GM18870 (cell line): ENCODE measurements around the gene IFI16.

ENCODE experiments used
- ATAC-seq: cut with Tn5 transposase; IDR thresholded peaks from one replicate; pipeline ENCODE4 v1.9.1; 2021; ENCODE audit warnings: moderate library complexity; ENCODE audit not compliant: unreplicated experiment

IFI16 gene

DNA sequence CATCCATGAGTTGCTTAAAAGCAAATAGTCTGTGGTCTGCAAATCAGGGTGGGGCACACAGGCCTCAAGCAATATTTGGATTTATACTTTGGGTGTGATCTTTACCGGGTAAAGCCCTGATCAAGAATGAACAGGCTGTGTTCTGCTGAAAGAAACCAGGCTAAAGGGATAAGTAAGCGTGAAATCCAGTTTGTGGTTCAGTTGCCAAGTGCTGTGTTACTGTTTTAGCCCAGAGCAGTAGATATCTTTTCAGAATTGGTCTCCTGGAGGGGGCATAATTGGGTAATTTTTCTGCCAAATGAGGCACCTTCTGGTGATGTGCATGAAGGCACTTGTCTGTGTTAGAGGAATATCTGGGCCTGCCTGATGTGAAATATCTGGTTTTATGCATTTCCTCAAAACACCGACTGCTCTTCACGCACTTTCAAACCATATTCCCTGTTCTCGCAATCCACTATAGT lies 45.5 kb downstream of the IFI16 start:
- no peak for ATAC-seq

DNA sequence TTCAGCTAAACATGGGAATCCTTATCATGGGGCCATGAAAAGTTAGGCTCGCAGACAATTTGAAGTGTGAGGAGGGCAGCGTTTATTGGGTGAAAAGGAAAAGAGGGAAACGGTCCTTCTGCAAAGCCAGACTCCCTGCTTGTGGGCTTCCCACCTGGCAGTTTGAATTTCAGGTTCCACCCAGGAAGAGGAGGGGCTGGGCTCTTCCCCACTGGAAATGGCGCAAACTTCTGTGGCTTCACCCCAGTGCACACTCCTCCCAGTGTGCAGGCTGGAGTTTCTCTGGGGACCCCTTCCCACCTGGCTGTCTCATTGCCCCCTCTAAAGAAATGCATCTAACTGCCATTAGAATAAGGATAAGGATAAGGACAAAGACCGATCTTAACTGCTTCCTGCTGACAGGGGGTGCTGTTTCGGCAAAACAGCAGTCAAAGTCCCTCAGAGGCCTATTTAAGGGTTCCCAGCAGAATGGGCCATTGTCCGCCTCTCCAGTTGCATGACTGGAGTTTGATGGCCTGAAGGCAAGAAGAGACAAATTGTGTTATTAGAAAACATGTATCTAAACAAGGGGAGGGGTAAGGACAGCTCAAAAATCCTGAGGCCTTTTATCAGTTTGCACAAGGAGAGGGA lies 46.5 kb downstream of the IFI16 start:
- no peak for ATAC-seq

DNA sequence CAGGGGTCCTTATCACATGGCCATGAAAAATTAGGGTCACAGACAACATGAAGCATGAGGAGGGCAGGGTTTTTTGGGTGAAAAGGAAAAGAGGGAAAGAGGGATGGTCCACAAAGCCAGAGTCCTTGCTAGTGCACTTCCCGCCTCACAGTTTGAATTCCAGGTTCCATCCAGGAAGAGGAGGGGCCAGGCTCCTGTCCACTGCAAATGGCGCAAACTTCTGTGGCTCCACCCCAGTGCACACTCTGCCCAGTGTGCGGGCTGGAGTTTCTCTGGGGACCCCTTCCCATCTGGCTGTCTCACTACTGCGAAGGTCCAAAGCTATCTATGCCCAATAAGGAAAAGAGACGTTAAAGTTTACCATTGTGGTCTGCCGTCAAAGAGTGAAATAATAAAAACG lies 49.0 kb downstream of the IFI16 start:
- ATAC-seq: no peak

DNA sequence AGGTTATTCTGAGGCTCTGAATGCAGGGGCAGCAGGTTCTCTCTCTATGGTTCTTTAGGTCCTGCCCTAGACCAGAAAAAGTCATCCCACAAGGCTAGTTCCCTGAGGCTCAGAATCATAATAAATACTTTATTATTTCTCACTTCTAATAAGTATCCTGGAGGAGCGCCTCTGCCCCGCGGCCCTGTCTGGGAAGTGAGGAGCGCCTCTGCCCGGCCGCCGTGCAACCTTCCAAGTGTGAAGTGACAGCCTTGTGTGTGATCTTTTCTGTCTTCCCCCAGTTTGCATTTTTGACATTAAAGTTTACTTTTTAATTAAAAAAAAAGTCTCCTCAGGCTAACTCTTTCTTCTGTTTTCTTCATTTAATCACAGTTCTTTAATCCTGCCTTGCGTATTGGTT lies 55.4 kb downstream of the IFI16 start:
- no peak for ATAC-seq

DNA sequence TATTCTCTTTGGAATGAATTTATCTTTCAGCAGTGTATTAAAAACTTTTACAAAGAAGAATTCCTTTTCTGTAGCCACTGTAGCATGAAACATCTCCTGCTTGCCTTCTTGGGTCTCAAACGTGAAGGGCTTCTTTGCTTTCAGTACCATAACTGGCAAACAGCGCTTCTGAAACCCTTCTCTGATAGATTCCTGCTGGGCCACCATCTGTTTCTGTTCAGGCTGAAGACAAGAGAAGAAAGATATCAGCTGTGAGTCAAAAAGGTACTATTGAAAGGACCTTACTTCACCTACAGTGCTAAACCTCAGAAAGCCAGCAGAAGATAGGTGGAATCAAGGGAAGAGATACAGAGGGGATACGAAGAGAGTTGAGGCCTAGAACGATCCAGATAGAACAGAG lies 56.4 kb downstream of the IFI16 start:
- no peak for ATAC-seq

DNA sequence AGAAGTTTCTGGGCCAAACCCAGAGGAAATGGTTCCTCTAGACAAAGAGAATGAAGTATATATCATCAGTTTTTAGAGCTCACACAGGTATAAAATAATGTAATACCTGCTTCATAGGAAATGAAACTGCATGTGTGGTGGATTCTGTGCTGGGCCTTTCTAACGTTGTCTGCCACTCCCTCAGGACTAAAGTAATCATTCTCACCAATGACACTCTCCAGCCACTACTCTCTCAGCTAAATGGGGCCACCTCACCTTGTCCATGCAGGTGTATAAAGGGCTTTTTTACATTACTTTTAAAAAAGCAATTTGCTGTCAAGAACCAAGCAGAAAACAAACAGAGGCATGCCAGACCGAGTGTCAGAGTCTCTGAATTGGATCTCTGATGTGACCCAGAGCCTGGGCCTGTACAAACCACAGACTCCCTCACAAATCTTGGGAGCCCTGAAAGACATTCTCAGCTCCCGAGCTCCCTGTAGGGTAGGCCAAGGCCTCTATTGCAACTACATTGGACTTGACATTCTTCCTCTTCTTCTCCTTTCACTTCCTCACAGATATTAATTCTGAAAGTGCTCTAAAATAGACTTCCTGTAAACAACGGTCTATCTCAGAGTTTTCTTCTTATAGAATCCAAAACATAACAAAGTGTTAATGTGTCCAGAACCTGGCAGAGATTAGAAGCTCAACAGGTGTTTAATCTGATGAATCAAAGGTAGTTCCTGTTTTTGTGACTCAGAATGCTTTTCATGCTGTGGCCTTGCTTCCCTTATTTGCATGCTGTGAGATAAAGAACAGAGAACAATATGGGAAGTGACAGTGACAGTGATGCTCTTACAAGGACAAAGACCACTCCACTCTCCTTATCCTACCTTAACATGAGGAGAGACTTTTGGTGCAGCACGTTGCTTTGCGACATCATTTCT lies 58.3 kb downstream of the IFI16 start:
- peak; percentile 84 for ATAC-seq

DNA sequence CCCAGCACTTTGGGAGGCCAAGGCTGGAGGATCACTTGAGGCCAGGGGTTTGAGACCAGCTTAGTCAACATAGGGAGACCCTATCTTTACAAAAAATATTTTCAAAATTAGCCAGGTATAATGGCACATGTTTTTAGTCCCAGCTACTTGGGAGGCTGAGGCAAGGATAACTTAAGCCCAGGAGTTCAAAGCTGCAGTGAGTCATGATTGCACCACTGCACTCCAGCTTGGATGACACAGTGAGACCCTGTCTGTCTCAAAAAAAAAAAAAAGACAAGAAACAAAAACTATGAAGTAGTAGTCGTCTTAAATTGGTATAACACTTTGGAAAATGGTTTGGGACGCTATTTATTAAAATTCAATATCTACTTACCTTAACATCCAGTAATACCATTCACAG lies 59.2 kb downstream of the IFI16 start:
- no peak for ATAC-seq

DNA sequence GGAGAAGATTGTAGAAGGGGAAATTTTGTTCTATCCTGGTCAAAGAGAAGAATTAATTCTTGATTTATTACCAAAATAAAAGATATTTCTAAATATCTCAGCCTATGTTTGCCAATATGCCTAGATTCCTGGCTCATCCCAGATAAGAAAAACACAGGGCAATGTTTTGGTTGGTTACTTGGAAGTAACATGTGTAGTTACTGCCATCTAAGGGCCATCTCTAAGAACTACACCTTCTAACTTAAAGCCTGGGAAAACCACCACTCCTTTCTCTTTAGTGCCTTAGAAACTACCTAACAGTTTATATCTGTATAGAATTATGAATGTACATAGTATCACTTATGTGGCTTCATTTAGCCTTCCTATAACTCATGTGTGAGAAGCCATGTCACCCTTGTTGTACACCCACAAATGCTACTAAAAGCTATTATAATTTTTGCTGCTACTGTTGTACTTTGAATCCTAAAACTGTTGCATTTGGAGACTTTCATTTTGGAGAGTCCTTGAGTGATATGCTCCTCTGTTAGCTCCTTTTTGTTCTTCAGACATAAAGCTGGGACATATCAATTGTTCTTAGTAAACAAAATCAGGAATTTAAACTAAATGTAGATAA lies 62.4 kb downstream of the IFI16 start:
- no peak for ATAC-seq

DNA sequence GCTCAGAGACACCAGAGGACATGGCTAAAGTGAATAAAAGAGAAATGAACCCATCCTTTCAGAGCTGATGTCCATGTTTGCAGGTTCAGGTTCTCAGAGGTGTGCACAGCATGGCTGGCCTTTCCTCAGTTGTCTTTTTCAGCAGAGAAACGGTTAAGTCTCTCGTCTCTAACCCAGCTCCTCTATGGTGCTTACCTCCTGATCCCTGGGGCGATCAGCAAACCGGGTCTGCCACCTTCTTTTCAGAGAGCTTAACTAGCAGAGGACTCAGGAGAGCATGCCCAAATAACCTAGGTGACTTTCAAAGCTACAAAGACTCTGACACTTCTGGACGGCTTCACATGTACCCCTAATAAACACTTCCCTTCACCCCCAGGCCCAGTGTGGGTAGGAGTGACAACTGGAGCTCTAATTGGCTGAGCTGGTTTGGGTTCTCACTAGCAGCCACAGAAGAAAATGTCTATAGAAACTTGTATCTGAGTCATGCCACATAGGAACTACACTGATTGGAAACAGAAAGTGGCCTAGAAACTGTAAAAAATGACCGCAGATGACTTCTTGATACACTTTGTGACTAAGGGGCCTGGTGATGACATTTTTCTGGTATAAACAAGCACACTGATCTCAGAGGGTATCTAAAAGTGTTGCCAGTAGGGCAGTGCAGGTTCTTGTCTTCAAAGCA lies 66.9 kb downstream of the IFI16 start, which contains the start of gene AIM2:
AIM2 (minus strand) TSS at position 329 of the 682 bp plus-strand sequence. CDS start 3,267 bp downstream, outside the sequence.
- peak; percentile 81 for ATAC-seq

DNA sequence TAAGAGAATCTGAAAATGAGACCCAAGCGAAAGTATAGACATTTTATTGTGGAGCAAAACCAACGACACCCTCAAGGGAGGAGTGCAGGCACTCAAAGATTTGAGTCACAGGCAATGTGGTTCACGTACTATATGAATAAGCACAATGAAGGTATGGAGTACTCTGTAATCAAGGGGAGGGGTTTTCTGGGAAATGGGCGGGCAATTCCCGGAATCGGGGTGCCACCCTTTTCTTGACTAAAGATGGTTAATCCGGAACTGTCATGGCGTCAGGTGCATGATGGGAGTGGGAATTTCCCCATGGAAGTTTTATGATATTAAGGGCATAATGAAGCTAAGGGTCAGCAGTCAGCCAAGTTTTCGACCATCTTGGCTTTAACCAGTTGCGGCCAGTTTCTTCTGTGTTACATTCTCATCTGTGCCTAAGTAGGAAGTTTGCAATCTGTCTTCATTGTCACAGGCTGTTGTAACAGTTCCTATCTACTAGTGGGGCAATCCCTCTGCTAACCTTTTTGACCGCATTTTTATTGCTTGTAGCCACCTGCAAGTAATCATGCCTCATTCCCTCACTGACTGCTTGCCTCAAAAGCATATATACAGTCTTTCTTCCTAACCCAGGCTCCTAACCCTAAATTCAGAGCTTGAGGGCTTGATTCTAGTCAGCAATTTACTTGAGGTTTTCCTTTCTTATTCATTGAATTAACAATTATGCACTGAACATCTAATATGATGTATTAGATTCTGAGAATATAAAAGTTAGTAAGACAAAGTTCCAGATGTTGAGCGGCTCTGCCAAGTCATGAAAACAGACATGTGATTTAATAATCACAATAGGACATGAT lies 67.6 kb downstream of the IFI16 start:
- peak; percentile 72 for ATAC-seq

DNA sequence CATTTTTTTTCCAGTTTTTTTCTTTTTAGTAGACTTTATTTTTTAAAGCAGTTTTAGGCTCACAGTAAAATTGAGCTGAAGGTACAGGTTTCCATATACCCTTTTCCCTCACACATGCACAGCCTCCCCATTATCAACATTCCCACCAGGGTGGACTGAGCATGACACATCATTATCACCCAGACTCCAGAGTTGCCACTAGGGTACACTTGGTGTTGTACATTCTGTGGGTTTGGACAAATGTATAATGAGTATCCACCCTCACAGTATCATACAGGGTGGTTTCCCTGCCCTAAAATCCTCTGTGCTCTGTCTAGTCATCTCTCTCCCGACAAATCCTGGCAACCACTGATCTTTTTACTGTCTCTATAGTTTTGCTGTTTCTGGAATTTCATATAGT lies 69.8 kb downstream of the IFI16 start:
- ATAC-seq: no peak

DNA sequence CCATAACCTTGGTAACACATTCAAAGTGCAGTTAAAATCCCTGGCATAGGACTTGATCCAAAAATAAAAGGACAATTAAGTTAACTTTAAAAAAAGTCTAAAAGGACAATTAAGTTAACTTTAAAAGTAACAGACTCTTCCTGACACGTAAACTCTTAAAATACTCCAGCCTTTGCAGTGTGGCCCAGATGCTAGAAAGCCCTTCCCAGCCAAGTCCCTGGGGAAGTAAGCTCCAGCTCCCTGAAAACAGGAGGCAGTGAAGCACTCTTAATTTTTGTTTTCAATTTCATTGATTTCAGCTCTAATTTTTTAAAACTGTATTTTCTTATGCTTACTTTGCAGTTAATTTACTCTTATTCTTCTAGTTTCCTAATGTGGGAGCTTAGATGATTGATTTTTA lies 71.9 kb downstream of the IFI16 start:
- no peak for ATAC-seq

DNA sequence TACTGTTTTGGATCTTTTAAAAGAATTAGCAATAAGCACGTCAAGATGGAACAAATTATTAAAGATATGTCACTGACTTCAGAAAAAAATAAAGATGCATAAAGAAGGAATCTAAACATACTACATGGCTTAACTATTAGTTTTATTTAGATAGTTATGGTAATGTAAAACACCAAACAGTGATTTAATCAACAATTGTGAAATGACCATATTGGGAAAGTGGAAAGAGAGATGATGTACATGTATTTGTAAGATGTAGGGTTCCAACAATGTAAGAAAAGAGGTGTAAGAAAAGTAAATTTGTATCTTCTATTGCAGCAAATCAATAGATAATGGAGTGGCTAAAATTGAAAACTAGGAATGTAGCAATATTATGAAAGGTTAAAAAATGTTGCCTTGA lies 73.3 kb downstream of the IFI16 start:
- no peak for ATAC-seq

DNA sequence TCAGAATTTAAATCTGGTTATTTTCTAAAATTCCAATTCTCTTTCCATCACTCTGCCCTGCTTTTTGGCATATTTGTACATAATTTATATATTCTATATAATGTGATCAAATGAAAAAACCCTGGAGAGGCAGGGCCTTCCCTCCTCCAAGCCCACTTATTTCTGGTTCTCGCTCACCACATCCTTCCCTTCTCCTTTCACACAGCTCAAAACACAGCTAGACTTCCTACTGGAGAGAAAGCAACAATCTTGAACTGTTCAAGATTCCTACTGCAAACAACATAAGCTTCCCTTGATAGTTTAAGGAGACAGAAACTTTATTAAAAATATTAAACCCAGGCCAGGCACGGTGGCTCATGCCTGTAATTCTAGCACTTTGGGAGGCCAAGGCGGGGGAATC lies 74.4 kb downstream of the IFI16 start:
- no peak for ATAC-seq

DNA sequence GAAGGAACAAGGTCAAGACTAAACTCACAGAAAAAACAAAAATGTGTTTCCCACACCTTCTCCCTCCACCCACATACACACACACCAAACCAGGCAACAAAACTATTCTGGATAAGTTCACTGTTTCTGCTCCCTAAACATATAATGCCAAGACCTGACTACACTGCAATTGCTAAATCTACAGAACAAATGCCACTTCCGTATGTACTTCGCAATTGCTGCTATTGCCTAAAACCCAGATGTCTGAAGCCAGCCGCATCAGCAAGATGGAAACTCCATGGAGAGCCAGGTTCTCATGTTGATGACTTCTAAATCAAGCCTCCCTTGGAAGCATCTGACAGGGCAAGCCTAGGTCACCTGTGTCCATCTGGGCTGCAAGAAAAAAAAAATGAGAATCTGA lies 75.2 kb downstream of the IFI16 start:
- no peak for ATAC-seq

DNA sequence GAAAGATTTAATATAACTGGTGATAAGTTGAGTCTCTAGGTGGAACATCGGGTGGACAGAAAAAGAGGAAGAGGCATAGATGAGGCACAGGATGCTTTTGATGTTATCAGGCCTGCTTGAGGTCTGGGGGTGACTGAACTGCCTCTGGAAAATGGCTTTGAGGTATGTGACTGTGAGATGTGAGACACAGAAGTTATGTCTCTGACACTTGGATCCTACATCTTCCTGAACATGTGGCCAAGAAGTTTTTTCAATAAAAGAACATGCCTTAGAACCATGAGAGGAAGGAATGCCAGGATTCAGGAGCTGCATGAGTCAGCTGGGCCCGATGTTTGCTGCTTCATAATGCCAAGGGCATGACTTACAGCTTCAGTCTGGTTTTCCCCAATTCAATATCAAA lies 78.3 kb downstream of the IFI16 start:
- no peak for ATAC-seq

DNA sequence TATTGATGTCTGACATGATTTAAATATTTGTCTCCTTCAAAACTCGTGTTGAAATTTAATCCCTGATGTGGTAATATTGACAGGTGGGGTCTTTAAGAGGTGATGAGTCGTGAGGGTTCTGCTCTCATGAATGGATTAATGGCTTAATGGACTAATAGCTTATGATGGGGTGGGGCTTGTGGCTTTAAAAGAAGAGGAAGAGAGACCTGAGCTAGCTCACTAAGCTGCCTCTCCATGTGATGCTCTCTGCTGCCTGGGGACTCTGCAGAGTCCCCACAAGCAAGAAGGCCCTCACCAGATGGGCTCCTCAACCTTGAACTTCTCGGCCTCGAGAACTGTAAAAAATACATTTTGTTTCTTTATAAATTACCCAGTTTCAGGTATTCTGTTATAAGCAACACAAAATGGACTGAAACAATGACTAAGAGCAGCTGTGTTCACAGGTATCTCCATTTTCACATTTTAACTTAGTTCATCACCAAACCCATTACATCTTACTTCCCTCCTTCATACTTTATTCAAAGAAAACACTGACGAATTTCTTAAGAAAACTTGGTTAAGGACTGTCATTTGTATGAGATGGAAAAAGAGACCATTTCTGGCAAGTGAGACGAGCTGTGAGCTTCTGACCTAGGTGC lies 79.0 kb downstream of the IFI16 start:
- ATAC-seq: no peak

DNA sequence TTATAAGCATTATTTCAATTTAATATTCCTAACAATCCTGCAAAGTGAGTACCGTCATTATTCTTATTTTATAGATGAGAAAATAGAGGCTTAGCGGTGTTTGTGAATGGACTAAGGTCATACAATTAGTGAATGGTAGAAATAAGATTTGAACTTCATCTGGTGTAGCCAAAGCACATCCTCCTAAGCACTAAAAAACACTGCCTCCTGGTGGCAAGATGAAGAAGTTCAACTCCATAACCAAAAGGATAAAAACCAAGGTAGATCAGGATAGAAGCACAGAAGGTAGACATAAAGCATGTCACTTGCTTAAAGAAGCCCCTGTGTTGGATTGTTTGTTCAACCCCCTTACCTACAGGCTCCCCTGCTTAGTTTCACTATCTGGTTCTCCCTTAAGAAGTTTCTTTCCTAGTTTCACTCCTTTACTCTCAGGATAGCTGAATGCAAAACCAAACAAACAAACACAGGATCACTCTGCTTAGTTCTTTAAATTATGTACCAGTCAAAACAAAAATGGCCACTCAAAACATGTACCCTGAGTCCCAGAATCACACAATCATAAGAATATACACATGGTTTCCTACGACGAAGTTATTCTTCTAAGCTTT lies 79.6 kb downstream of the IFI16 start:
- no peak for ATAC-seq
